Right kidney (tissue), 9 donors: ENCODE results near the gene CCDC174.
A peak's percentile ranks its signal among the peaks of the same experiment; 100 is the strongest.
"Not testable (repeated sequence)": the region's sequence is repeated elsewhere in the genome, so short reads cannot be mapped to it uniquely, and the experiment has no call there.

ENCODE experiments used
- DNase-seq: peaks from one replicate; pipeline ENCODE4 v3.0.0-alpha.2; 2016
- long read RNA-seq, 8 donors: transcript quantifications; one replicate each; lab custom pipeline, GENCODE V29; 2026

CCDC174 gene
- long read RNA-seq, donor 1, transcript CCDC174-204 (7 exons, 1,139 nt): major isoform, 6 of 13 reads
- long read RNA-seq, donor 1, partial matches to known transcripts: 0 of 13 reads
- long read RNA-seq, donor 1, other reads (novel, unspliced or antisense): 0 of 13 reads
- long read RNA-seq, donor 2, partial matches to known transcripts: 0 of 1 reads
- long read RNA-seq, donor 2, other reads (novel, unspliced or antisense): 0 of 1 reads
- long read RNA-seq, donor 3, partial matches to known transcripts: 0 of 1 reads
- long read RNA-seq, donor 3, other reads (novel, unspliced or antisense): 0 of 1 reads
- long read RNA-seq, donor 4, partial matches to known transcripts: 5 of 12 reads
- long read RNA-seq, donor 4, other reads (novel, unspliced or antisense): 0 of 12 reads
- long read RNA-seq, donor 5, partial matches to known transcripts: 0 of 2 reads
- long read RNA-seq, donor 5, other reads (novel, unspliced or antisense): 0 of 2 reads
- long read RNA-seq, donor 6, partial matches to known transcripts: 0 of 3 reads
- long read RNA-seq, donor 6, other reads (novel, unspliced or antisense): 0 of 3 reads
- long read RNA-seq, donor 7, partial matches to known transcripts: 0 of 5 reads
- long read RNA-seq, donor 7, other reads (novel, unspliced or antisense): 0 of 5 reads
- long read RNA-seq, donor 8, partial matches to known transcripts: 0 of 8 reads
- long read RNA-seq, donor 8, other reads (novel, unspliced or antisense): 0 of 8 reads

- peak; percentile 92 for DNase-seq
Observed at GRCh38 chr3:14651440-14652251, at the start of gene CCDC174. TSS of gene CCDC174 (plus strand) at chr3:14651762. CDS start at chr3:14651837, 75 bp downstream.

DNA sequence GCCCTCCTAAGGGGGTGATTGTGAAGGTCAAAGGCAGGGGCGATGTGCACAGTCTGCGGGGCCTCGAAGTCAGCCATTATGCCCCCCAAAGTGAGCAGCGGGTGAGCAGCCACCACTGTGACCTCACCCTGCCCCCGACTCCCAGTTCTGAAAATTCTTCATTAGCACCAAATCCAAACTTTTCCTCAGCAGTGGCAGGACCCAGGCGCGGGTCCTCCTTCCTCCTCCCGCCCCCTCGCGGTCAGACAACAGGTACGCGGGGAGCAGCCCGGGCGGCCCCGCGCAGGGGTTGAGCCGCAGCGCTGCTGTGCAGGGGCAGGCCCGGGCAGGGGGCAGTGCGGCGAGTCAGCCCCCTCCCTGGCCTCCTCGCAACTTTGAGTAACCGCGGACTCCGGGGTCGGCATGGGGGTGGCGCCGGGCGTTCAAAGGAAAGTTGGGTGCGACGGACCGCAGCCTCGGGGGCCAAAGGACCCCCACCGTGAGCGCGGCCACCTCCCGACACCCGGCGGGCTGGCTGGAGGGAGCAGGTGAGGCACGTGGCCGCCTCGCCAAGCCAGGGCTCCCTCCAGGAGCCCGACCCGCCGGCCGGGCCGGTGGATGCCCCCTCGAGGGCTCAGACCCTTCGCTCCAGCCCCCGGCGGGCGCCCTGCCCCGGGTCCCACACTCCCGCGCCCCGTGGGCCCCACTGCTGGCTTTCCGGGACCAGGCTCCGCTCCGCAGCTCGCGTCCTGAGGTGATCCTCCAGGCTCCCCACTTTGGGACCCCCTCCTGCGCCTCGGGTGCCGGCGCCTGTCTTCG is 49.4 kb upstream of the CCDC174 start:
- peak; percentile 40 for DNase-seq

GRCh38 chr3:14602804-14603644 is 48.5 kb upstream of the CCDC174 start:
- DNase-seq: no peak

DNA sequence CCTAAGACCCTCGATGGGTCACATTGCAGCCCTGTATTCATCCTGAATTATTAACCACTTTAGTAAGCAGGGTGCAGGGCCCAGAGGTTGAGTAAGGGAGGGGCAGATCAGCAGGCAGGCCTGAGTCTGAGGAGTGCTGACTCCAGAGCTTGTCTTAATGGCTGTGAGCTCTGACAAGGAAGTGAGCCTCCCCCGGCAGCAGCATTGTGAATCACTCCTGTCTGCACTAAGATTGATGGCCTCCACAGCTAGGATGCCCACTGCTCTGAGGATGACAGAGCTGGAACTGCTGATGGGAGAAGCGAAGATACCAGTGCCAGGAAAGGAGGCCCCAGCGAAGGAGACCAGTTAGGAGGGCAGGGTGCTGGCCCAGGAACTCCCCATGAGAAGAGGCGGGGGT is 46.5 kb upstream of the CCDC174 start:
- DNase-seq: no peak

- DNase-seq: no peak
Observed at GRCh38 chr3:14605744-14606143, 45.8 kb upstream of the CCDC174 start.

DNA sequence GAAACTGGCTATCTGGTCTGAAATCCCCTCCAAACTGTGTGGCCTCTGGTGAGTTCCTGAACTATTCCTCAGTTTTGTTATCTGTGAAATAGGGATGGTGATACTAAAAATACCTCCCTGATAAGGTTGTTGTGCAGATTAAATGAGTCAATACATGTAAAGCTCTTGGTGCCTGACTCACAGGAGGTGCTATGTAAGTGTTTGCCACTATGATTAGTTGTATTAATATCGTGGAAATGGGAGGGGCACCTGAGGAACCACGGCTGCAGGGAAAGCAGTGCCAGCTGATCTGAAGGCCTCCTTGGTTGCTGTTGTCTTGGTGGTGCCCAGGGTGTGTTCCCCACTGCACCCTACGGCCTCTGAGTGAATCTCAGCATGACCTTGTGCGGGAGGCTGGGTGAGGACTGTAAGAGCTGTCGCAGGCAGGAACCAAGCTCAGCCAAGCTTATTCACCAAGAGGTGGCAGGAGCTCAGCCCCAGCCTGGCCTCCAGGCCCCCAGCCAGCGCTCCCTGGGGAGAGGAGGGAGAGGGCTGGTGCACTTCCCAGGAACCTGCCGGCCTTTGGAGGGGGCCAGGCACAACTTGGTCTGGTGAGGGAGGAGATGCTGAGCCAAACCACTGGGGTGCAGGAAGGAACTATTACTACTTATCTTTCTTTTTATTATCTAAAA is 44.8 kb upstream of the CCDC174 start:
- no peak for DNase-seq

DNA sequence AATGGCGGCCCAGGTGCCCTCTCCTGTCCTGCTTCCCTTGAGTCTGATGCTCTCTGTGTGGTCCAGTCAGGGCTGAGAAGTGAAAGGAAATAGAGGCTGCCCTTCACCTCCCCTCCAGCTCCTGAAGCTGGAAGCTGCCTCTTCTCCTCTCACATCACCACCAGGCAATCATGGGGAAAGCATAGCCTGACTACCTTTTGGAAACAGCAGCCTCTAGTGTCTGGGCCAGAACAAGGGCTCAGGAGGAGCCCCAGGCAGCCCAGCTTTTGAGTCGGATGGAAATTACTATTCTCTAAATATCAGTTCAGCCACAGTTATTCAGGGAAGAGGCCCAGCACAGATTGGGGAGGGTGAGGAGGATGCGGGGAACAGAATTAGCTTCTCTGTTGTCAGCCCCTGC is 43.3 kb upstream of the CCDC174 start:
- no peak for DNase-seq

GRCh38 chr3:14609058-14609457 is 42.5 kb upstream of the CCDC174 start:
- DNase-seq: not testable (repeated sequence)

GRCh38 chr3:14609506-14609905 is 42.1 kb upstream of the CCDC174 start:
- no peak for DNase-seq

DNA sequence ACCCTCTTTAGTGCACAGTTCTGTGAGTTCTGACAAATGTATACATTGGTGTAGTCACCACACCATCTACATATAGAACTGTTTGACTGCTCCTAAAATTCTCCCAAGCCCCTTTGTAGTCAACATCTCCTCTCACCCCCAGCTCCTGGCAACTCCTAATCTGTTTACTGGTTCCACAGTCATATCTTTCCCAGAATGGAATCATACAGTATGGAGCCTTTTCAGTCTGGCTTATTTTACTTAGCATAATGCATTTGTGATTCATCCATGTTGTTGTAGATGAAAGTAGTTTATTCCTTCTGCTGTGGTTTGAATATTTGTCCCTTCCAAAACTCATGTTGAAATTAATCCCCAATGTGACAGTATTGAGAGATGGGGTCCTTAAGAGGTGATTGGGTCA is 41.6 kb upstream of the CCDC174 start:
- DNase-seq: no peak

- DNase-seq: no peak
Observed at GRCh38 chr3:14614189-14614588, 37.4 kb upstream of the CCDC174 start.

GRCh38 chr3:14614862-14615261 is 36.7 kb upstream of the CCDC174 start:
- DNase-seq: no peak

DNA sequence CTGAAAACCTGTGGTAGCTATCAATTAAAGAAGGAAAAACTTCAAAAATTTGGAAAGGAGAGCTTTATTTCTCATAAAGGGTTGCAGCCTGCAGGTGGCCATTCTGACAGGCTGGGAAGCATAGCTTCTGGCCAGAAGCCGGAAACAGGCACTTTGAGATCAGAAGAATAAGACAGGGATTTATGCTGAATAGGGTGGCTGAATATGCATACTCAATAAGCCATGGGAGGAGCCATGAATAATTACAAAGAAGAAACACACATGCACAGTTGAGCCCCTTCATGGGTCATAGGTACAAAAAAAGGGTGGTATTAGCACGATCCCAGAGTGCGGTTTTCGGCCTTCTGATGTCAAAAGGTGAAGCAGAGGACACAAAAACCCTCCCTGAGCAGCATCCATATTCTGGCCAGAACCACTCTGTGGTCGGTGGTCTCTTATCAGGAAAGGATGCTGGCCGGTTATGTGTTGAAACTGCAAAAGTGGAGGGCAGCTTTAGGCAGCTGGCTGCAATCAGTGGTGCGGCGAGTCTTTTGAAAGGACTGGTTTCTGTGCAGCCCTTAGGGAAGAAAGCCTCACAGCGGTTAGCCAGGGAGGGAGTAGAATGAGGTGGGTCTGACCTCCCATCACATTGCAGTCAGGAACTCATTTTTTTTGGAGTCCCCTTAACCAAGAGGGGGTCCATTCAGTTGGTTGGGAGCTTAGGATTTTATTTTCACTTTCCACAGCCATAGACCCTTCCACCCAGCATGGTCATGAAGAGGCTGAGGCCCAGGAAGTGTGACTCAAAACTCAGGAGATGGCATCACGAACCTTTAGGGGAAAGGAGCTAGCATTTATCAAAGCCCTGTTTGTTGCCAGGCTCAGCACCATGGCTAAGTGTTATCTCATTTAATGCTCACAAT is 34.7 kb upstream of the CCDC174 start:
- DNase-seq: no peak

- DNase-seq: no peak
Observed at GRCh38 chr3:14617508-14618023, 34.0 kb upstream of the CCDC174 start.

DNA sequence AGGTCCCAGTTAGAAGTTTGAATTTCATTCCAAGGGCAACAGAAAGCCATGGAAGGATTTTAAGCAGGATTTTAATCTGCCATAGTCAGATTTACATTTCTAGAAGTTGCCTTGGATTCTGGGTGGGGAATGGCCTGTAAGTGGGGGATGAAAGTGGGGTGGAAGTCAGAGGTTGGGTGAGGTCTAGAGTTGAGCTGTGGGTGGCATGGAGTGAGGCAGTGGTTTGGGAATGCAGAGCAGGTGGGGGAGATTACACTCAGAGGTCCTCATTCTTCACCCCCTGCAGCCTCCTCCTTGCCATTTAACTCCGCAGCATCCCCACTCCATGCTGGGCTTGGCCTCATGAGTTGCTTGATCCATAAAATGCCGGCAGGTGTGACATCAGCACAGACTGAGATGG is 32.0 kb upstream of the CCDC174 start:
- no peak for DNase-seq

- DNase-seq: no peak
Observed at GRCh38 chr3:14620512-14620911, 31.1 kb upstream of the CCDC174 start.

GRCh38 chr3:14621093-14621492 is 30.5 kb upstream of the CCDC174 start:
- DNase-seq: no peak

- DNase-seq: no peak
Observed at GRCh38 chr3:14622368-14622767, 29.2 kb upstream of the CCDC174 start.

DNA sequence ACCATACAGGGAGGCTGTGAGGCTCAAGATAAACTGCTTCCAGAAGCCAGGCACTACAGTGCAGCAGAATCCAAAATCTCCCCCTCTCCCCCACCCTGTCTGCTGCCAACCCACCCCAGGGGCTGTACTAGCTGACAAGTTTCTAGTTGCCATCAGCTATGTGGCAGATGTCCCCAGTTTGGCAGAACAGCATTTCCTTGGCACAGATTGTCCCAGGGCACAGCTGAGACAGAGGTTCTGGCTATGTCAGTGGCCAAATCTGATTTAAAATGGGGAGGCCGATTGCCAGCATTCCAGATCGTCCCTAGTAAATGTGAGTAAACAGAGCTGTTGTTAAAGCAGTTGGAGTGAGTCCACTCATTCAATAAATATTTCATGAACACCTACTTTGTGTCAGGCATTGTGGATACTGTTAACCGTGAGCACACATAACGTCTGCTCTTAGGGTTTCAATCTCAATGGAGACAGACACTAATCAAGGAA is 28.0 kb upstream of the CCDC174 start:
- no peak for DNase-seq
